ENCODE data around the gene BORCS8. TPM values are rescaled to one million over a fixed set of nuclear protein-coding genes. Genes with fewer than 3 reads are reported as not detected.

BORCS8 gene
- total RNA-seq, 1 donor from 2014 or later = 33.5 TPM

DNA sequence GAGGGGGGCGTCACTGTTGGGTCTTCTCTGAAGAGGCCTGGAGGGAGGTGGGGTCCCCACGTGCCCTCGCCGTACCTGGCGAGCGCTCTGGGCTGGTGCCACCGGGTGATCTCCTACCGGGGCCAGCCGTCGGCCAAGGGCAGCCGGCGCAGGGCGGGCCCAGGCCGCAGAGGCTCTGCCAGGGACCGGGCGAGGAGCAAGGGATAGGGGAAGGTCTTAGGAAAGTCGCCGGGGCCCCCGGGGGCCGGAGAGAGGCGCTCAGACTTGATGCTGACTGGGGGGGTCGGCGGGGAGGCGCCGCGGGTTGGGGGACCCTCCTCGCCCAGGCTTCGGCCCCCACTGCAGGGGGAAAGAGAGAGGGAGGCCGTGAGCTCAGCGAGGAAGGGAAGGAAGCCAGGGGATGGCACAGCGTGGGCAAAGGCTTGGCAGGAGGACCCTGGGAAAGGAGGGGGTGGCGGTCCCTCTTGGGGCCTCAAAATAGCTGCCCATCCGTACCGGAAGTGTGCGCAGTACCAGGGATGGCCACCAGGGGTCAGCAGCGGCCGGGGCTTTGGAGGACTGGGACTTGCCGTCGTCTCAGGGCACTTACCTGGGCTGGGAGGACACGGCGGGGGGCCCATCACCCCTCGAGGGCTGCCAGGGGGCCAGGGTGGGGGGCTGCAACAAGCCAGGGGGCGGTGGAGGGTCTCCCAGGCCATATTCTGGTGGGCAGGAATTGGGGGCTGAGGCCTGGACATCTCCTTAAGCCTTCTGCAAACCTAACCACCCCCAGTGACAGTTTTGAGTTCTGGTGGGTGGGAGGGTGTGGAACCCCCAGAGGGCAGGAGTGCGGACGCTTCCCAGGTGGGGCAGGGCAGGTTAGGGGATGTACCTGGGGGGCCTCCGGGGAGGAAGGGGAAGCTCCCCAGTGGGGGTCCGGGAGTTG, 46.0 kb downstream of the BORCS8 start:
- no peaks in the 10 kb centered on the region for H4K20me1 ChIP-seq (ENCODE audit: insufficient read depth, low read length)
- DNase-seq (ENCODE audit: low read depth) (no peak), FAIRE-seq (no peak)
- no peaks in the 10 kb centered on the region for H3K36me3 ChIP-seq (ENCODE audit: insufficient read depth, low read length)
- no peak overlapping the region for H3K27ac ChIP-seq (ENCODE audit: low read depth, low read length)
- peak overlapping the region; percentile 48 for H3K9ac ChIP-seq (ENCODE audit: low read length)
- peak overlapping the region; percentile 76 for H3K4me2 ChIP-seq (ENCODE audit: low read length)
- Mint-ChIP-seq H3K9me3 (ENCODE audit: unreplicated experiment) (no peaks in the 10 kb centered on the region), H3K27ac (ENCODE audit: unreplicated experiment) (no peak overlapping the region), H3K4me3 (ENCODE audit: unreplicated experiment) (no peak overlapping the region), H3K36me3 (ENCODE audit: low read depth, unreplicated experiment) (peaks cover 8% of the 10 kb centered on the region), H3K4me1 (ENCODE audit: low read depth, unreplicated experiment) (no peaks in the 10 kb centered on the region), H3K27me3 (ENCODE audit: low read depth, unreplicated experiment) (peaks cover 4% of the 10 kb centered on the region)
- H3K4me3 ChIP-seq (ENCODE audit: insufficient read depth, low read depth, low read length) = no peak overlapping the region
- no peaks in the 10 kb centered on the region for H3K79me2 ChIP-seq (ENCODE audit: insufficient read depth, low read length)
- H3K4me1 ChIP-seq (ENCODE audit: insufficient read depth, low read length) = no peaks in the 10 kb centered on the region
- no peaks in the 10 kb centered on the region for H3K27me3 ChIP-seq (ENCODE audit: insufficient read depth, low read length)
- H3K9me3 ChIP-seq (ENCODE audit: insufficient read depth, low read depth, low read length) = no peaks in the 10 kb centered on the region
- TF ChIP-seq EZH2 (IDR thresholded peaks at IDR 0.05; ENCODE audit: insufficient read depth, low read length) = no peak
- TF ChIP-seq, protein P1, sequence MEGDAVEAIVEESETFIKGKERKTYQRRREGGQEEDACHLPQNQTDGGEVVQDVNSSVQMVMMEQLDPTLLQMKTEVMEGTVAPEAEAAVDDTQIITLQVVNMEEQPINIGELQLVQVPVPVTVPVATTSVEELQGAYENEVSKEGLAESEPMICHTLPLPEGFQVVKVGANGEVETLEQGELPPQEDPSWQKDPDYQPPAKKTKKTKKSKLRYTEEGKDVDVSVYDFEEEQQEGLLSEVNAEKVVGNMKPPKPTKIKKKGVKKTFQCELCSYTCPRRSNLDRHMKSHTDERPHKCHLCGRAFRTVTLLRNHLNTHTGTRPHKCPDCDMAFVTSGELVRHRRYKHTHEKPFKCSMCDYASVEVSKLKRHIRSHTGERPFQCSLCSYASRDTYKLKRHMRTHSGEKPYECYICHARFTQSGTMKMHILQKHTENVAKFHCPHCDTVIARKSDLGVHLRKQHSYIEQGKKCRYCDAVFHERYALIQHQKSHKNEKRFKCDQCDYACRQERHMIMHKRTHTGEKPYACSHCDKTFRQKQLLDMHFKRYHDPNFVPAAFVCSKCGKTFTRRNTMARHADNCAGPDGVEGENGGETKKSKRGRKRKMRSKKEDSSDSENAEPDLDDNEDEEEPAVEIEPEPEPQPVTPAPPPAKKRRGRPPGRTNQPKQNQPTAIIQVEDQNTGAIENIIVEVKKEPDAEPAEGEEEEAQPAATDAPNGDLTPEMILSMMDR (IDR thresholded peaks at IDR 0.05; ENCODE audit: insufficient read depth, low read depth, low read length) = peak; percentile 67
- peak overlapping the region; percentile 85 for H2AFZ ChIP-seq (ENCODE audit: low read depth, low read length)

DNA sequence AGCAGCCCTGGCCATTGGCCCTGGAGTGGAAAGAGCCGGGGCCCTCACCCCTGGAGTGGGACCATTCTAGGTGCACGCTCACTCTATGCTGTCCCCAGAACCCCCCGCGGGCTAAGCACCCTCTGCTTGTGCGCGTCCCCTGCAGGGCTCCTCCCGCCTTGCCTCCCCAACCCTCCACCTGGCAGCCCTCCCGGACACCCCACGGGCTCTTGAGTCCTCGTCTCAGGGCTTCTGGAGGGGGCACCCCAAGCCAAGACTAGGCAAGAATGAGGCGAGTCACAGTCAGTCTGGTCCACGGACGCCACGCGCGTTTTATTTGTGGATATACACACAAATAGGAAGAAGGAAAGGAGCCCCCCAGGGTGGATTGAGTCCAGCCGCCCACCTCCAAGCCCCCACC, 46.7 kb downstream of the BORCS8 start:
- Mint-ChIP-seq H3K36me3 (ENCODE audit: low read depth, unreplicated experiment) (peaks cover 8% of the 10 kb centered on the region), H3K27me3 (ENCODE audit: low read depth, unreplicated experiment) (peaks cover 7% of the 10 kb centered on the region), H3K27ac (ENCODE audit: unreplicated experiment) (no peak overlapping the region), H3K4me3 (ENCODE audit: unreplicated experiment) (no peak overlapping the region), H3K9me3 (ENCODE audit: unreplicated experiment) (no peaks in the 10 kb centered on the region), H3K4me1 (ENCODE audit: low read depth, unreplicated experiment) (no peaks in the 10 kb centered on the region)
- TF ChIP-seq, protein P1 (IDR thresholded peaks at IDR 0.05; ENCODE audit: insufficient read depth, low read depth, low read length) = no peak
- H3K4me2 ChIP-seq (ENCODE audit: low read length) = no peak overlapping the region
- H3K9me3 ChIP-seq (ENCODE audit: insufficient read depth, low read depth, low read length) = no peaks in the 10 kb centered on the region
- peak overlapping the region; percentile 85 for H2AFZ ChIP-seq (ENCODE audit: low read depth, low read length)
- no peaks in the 10 kb centered on the region for H3K36me3 ChIP-seq (ENCODE audit: insufficient read depth, low read length)
- H3K79me2 ChIP-seq (ENCODE audit: insufficient read depth, low read length) = no peaks in the 10 kb centered on the region
- no peaks in the 10 kb centered on the region for H3K4me1 ChIP-seq (ENCODE audit: insufficient read depth, low read length)
- no peaks in the 10 kb centered on the region for H4K20me1 ChIP-seq (ENCODE audit: insufficient read depth, low read length)
- DNase-seq (ENCODE audit: low read depth) (no peak), FAIRE-seq (no peak)
- no peak overlapping the region for H3K27ac ChIP-seq (ENCODE audit: low read depth, low read length)
- H3K9ac ChIP-seq (ENCODE audit: low read length) = no peak overlapping the region
- H3K27me3 ChIP-seq (ENCODE audit: insufficient read depth, low read length) = no peaks in the 10 kb centered on the region
- no peak overlapping the region for H3K4me3 ChIP-seq (ENCODE audit: insufficient read depth, low read depth, low read length)

DNA sequence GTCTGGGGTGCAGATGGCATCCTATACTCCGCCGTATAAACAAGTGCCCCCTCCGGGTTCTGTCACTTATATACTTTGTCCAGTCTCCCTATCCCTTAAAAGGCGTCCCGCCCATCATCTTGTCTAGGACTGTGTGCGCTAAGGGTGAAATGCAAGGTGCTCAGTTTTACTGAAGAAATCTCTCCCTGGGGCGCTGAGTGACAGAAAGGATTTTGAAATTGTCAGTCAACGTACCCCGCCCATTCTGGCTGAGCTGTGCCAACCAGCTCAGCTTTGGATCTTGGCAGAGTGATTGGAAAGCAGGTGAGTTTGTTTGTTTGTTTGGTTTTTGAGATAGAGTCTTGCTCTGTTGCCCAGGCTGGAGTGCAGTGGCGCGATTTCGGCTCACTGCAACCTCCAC, 49.6 kb downstream of the BORCS8 start:
- Histone ChIP-seq H4K20me1 (ENCODE audit: insufficient read depth, low read length) (no peaks in the 10 kb centered on the region), H3K36me3 (ENCODE audit: insufficient read depth, low read length) (no peaks in the 10 kb centered on the region), H3K4me3 (ENCODE audit: insufficient read depth, low read depth, low read length) (no peak overlapping the region), H3K4me2 (ENCODE audit: low read length) (no peak overlapping the region), H3K4me1 (ENCODE audit: insufficient read depth, low read length) (peaks cover 8% of the 10 kb centered on the region), H2AFZ (ENCODE audit: low read depth, low read length) (no peak overlapping the region), H3K79me2 (ENCODE audit: insufficient read depth, low read length) (peaks cover 7% of the 10 kb centered on the region), H3K27ac (ENCODE audit: low read depth, low read length) (no peak overlapping the region), H3K9me3 (ENCODE audit: insufficient read depth, low read depth, low read length) (no peaks in the 10 kb centered on the region), H3K27me3 (ENCODE audit: insufficient read depth, low read length) (no peaks in the 10 kb centered on the region), H3K9ac (ENCODE audit: low read length) (no peak overlapping the region)
- no peak overlapping the region for H3K27ac Mint-ChIP-seq (ENCODE audit: unreplicated experiment)
- no peak overlapping the region for H3K4me3 Mint-ChIP-seq (ENCODE audit: unreplicated experiment)
- TF ChIP-seq, protein P1 (IDR thresholded peaks at IDR 0.05; ENCODE audit: insufficient read depth, low read depth, low read length) = no peak
- TF ChIP-seq EZH2 (IDR thresholded peaks at IDR 0.05; ENCODE audit: insufficient read depth, low read length) = no peak
- FAIRE-seq (no peak), DNase-seq (ENCODE audit: low read depth) (no peak)
- no peaks in the 10 kb centered on the region for H3K9me3 Mint-ChIP-seq (ENCODE audit: unreplicated experiment)
- peaks cover 7% of the 10 kb centered on the region for H3K27me3 Mint-ChIP-seq (ENCODE audit: low read depth, unreplicated experiment)
- H3K36me3 Mint-ChIP-seq (ENCODE audit: low read depth, unreplicated experiment) = no peaks in the 10 kb centered on the region
- peaks cover 3% of the 10 kb centered on the region for H3K4me1 Mint-ChIP-seq (ENCODE audit: low read depth, unreplicated experiment)

Data from astrocyte (in vitro differentiated cells and primary cell).